ENCODE data around the gene ZNF766.
"Not testable (repeated sequence)": the region's sequence is repeated elsewhere in the genome, so short reads cannot be mapped to it uniquely, and the experiment has no call there.

The ZNF766 gene

DNA sequence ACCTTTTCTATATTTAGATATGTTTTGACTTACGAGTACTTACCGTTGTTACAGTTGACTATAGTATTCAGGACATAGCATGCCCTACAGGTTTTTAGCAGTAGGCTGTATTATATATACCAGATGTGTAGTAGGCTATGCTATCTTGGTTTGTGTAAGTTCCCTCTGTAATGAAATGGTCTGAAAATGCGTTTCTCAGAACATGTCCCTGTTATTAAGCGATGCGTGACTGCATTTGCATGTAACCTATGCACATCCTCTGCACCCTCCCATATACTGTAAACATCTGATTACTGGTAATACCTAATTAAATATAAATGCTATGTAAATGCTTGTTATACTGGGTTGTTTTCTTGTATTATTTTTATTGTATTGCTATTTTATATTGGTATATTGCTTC, 6.6 kb downstream of the ZNF766 start:
- DNase-seq (ENCODE audit: low read depth), result no peak

GRCh38 chr19:52277471-52277870, 8.1 kb downstream of the ZNF766 start:
- DNase-seq (ENCODE audit: low read depth), result no peak

DNA sequence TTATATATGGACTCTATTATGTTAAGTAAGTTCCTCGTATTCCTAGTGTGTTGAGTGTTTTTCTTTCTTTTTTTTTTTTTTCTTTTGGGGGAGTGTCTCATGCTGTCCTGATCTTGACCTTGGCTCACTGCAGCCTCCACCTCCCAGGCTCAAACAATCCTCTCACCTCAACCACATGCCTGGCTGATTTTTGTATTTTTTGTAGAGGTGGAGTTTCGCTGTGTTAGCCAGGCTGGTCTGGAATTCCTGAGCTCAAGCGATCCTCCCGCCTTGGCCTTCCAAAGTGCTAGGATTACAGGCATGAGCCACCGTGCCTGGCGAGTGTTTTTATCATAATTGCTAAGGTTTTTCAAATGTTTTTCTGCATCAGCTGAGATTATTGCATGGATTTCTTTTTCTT, 16.9 kb downstream of the ZNF766 start:
- no peak for DNase-seq (ENCODE audit: low read depth)

DNA sequence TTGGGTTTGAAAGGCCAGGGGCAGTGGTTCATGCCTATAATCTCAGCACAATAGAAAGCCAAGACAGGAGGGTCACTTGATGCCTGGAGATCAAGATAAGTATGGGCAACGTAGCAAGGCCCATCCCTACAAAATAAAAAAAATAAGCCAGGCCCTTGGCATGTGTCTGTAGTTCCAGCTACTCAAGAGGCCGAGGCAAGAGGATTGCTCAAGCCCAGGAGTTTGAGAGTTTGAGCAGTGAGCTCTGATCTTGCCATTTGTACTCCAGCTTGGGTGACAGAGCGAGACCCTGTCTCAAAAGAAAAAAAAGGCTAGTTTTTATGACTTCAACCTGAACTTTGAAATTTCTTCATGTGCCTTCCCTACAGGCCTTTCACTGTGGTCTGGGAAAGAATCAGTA, 22.4 kb downstream of the ZNF766 start:
- DNase-seq (ENCODE audit: low read depth), result no peak

DNA sequence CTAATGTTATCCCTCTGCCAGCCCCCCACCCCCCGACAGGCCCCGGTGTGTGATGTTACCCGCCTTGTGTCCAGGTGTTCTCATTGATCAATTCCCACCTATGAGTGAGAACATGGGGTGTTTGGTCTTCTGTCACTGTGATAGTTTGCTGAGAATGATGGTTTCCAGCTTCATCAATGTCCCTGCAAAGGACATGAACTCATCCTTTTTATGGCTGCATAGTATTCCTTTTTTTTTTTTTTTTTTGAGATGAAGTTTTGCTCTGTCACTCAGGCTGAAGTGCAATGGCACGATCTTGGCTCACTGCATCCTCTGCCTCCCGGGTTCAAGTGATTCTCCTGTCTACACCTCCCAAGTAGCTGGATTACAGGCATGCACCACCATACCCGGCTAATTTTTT, 23.6 kb downstream of the ZNF766 start:
- DNase-seq (ENCODE audit: low read depth), result not testable (repeated sequence)

- no peak for DNase-seq (ENCODE audit: low read depth)
These were observed 27.0 kb downstream of the ZNF766 start for GRCh38 chr19:52296400-52296772.

DNA sequence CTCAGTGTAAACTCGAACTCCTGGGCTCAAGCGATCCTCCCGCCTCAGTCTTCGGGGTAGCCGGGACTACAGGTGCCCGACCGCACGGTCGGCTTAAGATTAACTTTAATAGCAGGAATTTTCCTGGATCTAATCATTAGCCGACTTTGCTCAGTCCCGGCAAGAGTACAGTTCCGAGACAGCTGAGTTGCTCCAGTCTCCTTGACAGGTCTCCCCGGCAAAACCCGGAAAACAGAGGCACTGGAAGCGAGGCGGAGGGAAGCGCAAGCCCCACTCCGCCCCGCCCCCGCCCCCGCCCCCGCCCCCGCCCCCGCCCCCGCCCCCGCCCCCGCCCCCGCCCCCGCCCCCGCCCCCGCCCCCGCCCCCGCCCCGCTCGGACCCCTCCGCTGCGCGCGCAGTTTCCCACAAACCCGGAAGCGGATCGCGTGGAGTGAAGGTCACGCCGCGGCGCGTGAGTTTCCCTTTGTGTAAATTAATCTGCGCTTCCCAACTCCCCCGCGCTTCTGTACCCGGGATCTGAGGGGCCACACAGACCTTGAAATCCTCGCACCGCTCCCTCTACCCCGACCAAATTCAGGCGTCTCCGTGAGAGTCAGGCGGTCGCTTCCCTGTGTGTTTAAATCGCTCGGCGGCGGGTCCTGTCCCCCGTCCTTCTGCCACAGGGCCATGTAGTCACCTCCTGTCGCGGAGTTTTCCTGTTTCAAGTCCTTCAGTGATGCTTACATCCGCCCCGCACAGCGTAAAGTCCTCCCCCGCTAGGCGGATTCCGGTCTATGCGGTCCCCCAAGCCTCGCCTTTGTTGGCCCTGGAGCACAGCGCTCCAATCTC, 27.6 kb downstream of the ZNF766 start, which contains the start of gene ZNF480:
Gene ZNF480, plus strand, starts transcription at position 397 of the 828 bp plus-strand sequence. CDS start 3,244 bp downstream, outside the sequence.
- DNase-seq (ENCODE audit: low read depth), result peak; percentile 24

DNA sequence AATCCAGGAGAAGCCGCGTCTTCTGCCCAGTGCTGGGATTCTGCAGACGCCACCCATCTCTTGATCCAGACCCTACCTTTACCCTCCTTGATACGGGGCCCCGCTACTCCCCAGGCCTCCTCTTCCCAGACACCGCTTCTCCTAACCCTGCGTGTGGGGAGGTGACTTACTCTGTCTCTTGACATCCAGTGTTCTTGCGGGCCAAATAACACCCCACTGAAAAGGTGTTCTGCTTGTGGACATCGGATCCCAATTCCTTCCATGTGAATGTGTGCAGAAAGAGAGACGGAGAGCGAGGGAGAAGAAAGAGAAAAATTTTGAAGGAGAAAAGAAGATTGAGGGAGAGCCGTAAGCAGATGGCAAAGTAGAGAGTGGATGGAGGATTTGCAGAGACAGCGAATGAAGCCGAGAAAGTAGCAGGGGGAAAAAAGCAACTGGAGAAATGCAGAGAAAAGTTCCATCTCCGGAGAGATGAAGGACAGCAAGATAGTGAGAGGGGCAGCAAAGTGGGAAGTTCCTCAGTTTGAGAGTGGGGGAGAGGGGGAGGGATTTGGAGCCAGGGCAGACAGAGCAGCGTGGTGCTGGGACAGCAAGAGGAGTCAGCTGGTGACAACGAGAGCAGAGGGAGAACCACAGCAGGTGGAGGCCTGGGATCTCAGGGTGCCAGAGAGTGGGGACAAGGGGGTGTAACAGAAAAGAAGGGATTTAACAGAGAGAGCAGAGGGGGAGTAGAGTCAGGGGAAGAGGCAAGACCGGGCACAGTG, 28.4 kb downstream of the ZNF766 start:
- DNase-seq (ENCODE audit: low read depth), result no peak

GRCh38 chr19:52307275-52307674, 37.9 kb downstream of the ZNF766 start:
- DNase-seq (ENCODE audit: low read depth), result no peak

GRCh38 chr19:52322429-52322828, 53.0 kb downstream of the ZNF766 start:
- DNase-seq (ENCODE audit: low read depth), result no peak

DNA sequence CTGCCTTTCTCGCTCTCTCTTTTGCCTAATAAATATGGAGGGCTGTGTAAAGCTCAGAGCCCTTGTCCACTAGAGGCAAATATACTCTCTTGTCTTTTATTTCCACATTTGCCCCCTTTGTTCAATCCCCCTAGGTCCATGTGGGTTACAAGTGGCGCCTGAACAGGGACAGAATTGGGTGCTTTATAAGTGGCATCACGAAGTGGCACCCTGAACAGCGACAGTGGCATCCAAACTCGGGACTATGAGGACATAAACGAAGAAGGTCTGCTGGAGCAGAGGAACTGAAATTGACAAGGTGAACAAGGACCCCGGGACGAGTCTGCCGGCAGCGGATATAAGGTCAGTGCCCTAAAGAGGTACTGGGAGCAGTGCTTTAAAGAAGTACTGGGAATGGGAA, 62.4 kb downstream of the ZNF766 start:
- DNase-seq (ENCODE audit: low read depth), result no peak

DNA sequence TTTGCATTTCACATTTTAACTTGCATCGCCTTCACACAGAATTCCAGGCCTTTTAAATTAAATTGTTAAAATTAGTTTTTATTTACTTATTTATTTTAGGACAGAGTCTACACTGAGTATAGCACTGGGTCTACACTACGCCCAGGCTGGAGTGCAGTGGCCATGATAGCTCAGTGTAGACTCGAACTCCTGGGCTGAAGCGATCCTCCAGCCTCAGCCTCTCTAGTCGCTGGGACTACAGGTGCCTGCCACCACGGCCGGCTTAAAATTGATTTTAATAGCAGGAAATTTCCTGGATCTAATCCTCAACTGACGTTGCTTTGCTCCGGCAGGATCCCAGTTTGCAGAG, 66.4 kb downstream of the ZNF766 start:
- DNase-seq (ENCODE audit: low read depth), result no peak

- no peak for DNase-seq (ENCODE audit: low read depth)
These were observed 66.9 kb downstream of the ZNF766 start, which contains the start of gene ZNF610 for GRCh38 chr19:52336117-52336790. ZNF610 (plus strand) TSS chr19:52336243; CDS start chr19:52349173, 12,930 bp downstream.

DNA sequence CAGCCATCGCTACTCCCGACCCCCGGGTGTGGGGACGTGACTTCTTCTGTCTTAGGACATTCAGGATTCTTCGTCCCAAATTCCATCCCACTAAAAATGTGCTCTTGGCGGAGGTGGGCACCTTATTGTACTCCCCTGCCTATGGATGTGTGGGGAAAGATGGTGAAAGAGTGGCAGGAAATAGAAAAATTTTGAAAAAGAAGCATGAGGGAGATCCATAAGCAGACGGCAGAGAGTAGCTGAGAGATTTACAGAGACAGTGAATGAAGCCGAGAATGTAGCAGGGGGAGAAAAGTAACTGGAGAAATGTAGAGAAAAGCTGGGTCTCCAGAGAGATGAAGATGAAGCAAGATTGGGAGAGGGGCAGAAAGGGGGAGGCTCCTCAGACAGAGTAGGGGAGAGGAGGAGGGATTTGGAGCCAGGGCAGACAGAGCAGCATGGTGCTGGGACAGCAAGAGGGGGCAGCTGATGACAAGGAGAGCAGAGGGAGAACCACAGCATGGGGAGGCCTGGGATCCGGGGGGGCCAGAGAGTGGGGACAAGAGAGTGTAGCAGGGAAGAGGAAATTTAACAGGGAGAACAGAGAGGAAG, 67.5 kb downstream of the ZNF766 start:
- DNase-seq (ENCODE audit: low read depth), result no peak

DNA sequence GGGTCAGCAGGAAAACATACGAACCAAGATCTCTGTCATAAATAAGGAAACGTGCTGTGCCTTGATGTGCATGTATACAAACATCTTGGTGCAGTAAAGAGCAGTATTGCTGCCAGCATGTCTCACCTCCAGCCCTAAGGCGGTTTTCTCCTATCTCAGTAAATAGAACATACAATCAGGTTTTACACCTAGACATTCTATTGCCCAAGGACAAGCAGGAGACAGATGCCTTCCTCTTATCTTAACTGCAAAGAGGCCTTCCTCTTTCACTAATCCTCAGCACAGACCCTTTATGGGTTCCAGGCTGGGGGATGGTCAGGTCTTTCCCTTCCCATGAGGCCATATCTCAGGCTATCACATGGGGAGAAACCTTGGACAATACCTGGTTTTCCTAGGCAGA, 69.6 kb downstream of the ZNF766 start:
- DNase-seq (ENCODE audit: low read depth), result not testable (repeated sequence)

GRCh38 chr19:52343548-52343947, 74.2 kb downstream of the ZNF766 start:
- no peak for DNase-seq (ENCODE audit: low read depth)

GRCh38 chr19:52345162-52345561, 75.8 kb downstream of the ZNF766 start:
- DNase-seq (ENCODE audit: low read depth), result no peak

Measured in HS-5 (cell line).